ENCODE data around the gene FLT3LG.

Gene FLT3LG

GRCh38 chr19:49487277-49488045 is 13.4 kb downstream of the FLT3LG start, which contains the start of gene RPL13A:
Gene RPL13A, plus strand, starts transcription at chr19:49487608. Its CDS starts 22 bp downstream, at chr19:49487630.
- H3K4me3 ChIP-seq (ENCODE audit: low read depth, low read length): peak within 1 kb of the TSS; percentile 100

GRCh38 chr19:49488046-49488862 is 14.2 kb downstream of the FLT3LG start:
- peak overlapping the region; percentile 100 for H3K4me3 ChIP-seq (ENCODE audit: low read depth, low read length)

- peak overlapping the region; percentile 100 for H3K4me3 ChIP-seq (ENCODE audit: low read depth, low read length)
Measured at GRCh38 chr19:49488863-49489537, 15.0 kb downstream of the FLT3LG start.

GRCh38 chr19:49489601-49490167 is 15.7 kb downstream of the FLT3LG start:
- H3K4me3 ChIP-seq (ENCODE audit: low read depth, low read length): peak overlapping the region; percentile 100

GRCh38 chr19:49490287-49491029 is 16.4 kb downstream of the FLT3LG start:
- no peak overlapping the region for H3K4me3 ChIP-seq (ENCODE audit: low read depth, low read length)

- no peak overlapping the region for H3K4me3 ChIP-seq (ENCODE audit: low read depth, low read length)
Measured at GRCh38 chr19:49491030-49491803, 17.2 kb downstream of the FLT3LG start.

GRCh38 chr19:49491804-49492572 is 18.0 kb downstream of the FLT3LG start:
- no peak overlapping the region for H3K4me3 ChIP-seq (ENCODE audit: low read depth, low read length)

GRCh38 chr19:49492573-49493405 is 18.8 kb downstream of the FLT3LG start:
- H3K4me3 ChIP-seq (ENCODE audit: low read depth, low read length): no peak overlapping the region

GRCh38 chr19:49496574-49497008 is 22.6 kb downstream of the FLT3LG start:
- peak overlapping the region; percentile 92 for H3K4me3 ChIP-seq (ENCODE audit: low read depth, low read length)

- peak overlapping the region; percentile 92 for H3K4me3 ChIP-seq (ENCODE audit: low read depth, low read length)
Measured at GRCh38 chr19:49497047-49497788, 23.2 kb downstream of the FLT3LG start.

- H3K4me3 ChIP-seq (ENCODE audit: low read depth, low read length): no peak overlapping the region
Measured at GRCh38 chr19:49497789-49498103, 23.7 kb downstream of the FLT3LG start.

GRCh38 chr19:49498475-49498874 is 24.5 kb downstream of the FLT3LG start:
- H3K4me3 ChIP-seq (ENCODE audit: low read depth, low read length): no peak overlapping the region

- no peak overlapping the region for H3K4me3 ChIP-seq (ENCODE audit: low read depth, low read length)
Measured at GRCh38 chr19:49499030-49499670, 25.1 kb downstream of the FLT3LG start.

- H3K4me3 ChIP-seq (ENCODE audit: low read depth, low read length): no peak overlapping the region
Measured at GRCh38 chr19:49502866-49503581, 29.0 kb downstream of the FLT3LG start.

GRCh38 chr19:49503582-49503962 is 29.6 kb downstream of the FLT3LG start:
- no peak overlapping the region for H3K4me3 ChIP-seq (ENCODE audit: low read depth, low read length)

- no peak overlapping the region for H3K4me3 ChIP-seq (ENCODE audit: low read depth, low read length)
Measured at GRCh38 chr19:49506575-49507105, 32.6 kb downstream of the FLT3LG start.

Measured in iPS-11a (cell line).